Breast epithelium (tissue), 3 donors: ENCODE results near the gene GGT1.

Source experiments
- POLR2A ChIP-seq: fragments of 450-650 bp; IDR thresholded peaks from one replicate; pipeline ENCODE4 v1.6.1; 2016; ENCODE audit warnings: antibody characterized with exemption, mild to moderate bottlenecking, moderate library complexity
- POLR2AphosphoS5 ChIP-seq, 3 donors: sonication (generic); formaldehyde crosslinking; IDR thresholded peaks; one replicate each; pipeline ENCODE4 v1.6.1; 2017; ENCODE audit warnings: antibody characterized with exemption in 3 of 3
- TF ChIP-seq, protein P1 (sequence below), 3 donors: fragments of 450-650 bp; IDR thresholded peaks; one replicate each; pipeline ENCODE4 v1.5.1; 2016 to 2017; ENCODE audit warnings: antibody characterized with exemption in 3 of 3, mild to moderate bottlenecking in 3 of 3, moderate library complexity in 3 of 3

DNA sequence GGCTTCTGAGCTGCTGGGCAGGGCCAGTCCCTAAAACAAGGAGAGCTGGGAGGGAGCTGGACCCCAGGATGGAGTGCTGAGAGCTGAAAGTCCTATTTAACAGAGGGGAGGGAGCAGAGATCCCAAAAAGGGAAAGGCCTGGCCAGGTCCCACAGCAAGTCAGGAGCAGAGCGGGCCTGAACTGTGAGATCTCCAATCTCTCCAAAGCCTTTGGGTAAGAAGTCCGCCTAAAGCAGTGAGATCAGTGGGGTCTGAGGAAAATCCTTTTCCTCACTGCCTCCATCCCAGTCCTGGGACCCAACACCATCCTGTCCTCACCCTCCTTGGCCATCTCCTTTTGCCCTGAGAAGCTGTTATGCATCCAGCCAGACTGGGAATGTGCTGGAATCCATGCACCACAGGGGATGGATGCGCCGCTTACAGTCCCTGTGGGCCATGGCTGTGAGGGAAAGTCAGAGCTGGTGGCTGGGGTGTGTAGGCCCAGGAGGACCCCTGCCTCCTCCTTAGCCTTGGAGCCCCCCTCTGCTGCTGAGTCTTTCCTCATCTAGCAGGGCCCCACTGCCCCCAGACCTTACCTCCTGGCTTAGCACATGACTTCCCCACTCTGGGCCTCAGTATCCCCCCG, 18.7 kb upstream of the GGT1 start:
- TF ChIP-seq, protein P1, sequence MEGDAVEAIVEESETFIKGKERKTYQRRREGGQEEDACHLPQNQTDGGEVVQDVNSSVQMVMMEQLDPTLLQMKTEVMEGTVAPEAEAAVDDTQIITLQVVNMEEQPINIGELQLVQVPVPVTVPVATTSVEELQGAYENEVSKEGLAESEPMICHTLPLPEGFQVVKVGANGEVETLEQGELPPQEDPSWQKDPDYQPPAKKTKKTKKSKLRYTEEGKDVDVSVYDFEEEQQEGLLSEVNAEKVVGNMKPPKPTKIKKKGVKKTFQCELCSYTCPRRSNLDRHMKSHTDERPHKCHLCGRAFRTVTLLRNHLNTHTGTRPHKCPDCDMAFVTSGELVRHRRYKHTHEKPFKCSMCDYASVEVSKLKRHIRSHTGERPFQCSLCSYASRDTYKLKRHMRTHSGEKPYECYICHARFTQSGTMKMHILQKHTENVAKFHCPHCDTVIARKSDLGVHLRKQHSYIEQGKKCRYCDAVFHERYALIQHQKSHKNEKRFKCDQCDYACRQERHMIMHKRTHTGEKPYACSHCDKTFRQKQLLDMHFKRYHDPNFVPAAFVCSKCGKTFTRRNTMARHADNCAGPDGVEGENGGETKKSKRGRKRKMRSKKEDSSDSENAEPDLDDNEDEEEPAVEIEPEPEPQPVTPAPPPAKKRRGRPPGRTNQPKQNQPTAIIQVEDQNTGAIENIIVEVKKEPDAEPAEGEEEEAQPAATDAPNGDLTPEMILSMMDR (IDR thresholded peaks at IDR 0.05), result no peak
- no peak for TF ChIP-seq POLR2A
- TF ChIP-seq POLR2AphosphoS5 (IDR thresholded peaks at IDR 0.05), result no peak
